HepG2 (cell line): ENCODE results near the gene TLR9. TPM values are rescaled to one million over a fixed set of nuclear protein-coding genes. Genes with fewer than 3 reads are reported as not detected.

Experiments used
- ARID5B ChIP-seq: IDR thresholded peaks from 2 replicates; pipeline ENCODE4 v1.4.0; 2020; ENCODE audit warnings: mild to moderate bottlenecking, missing genetic modification reagents
- GATAD1 ChIP-seq: IDR thresholded peaks from 2 replicates; pipeline ENCODE4 v1.6.1; 2016; ENCODE audit warnings: missing genetic modification reagents, missing compliant biosample characterization
- HNRNPK ChIP-seq: fragments of 200-400 bp; formaldehyde crosslinking; IDR thresholded peaks from 2 replicates; pipeline ENCODE4 v1.6.1; 2018; ENCODE audit warnings: low read length, low read depth, moderate library complexity, mild to moderate bottlenecking; ENCODE audit not compliant: poor library complexity, severe bottlenecking
- KLF11 ChIP-seq: IDR thresholded peaks from 2 replicates; pipeline ENCODE4 v1.6.1; 2016; ENCODE audit warnings: missing compliant biosample characterization
- NR0B2 ChIP-seq: sonication (generic); formaldehyde crosslinking; IDR thresholded peaks from 2 replicates; pipeline ENCODE4 v1.4.0; 2020; ENCODE audit warnings: mild to moderate bottlenecking, missing genetic modification reagents
- PAXIP1 ChIP-seq: sonication (generic); formaldehyde crosslinking; conservative IDR thresholded peaks from 2 replicates; pipeline ENCODE4 v1.4.0; 2020; ENCODE audit warnings: mild to moderate bottlenecking, missing genetic modification reagents, moderate library complexity
- TCF12 ChIP-seq, 2 experiments: fragments of 450-650 bp in 1 of 2; sonication (generic) in 1 of 2; formaldehyde crosslinking in 1 of 2; IDR thresholded peaks; 2 replicates each; pipeline versions ENCODE4 v1.6.1 to v1.8.0; 2017 to 2022; ENCODE audit warnings: antibody characterized with exemption in 1 of 2, mild to moderate bottlenecking in 1 of 2, missing genetic modification reagents in 1 of 2, moderate library complexity in 1 of 2
- TFAP4 ChIP-seq: sonication (generic); IDR thresholded peaks from 2 replicates; pipeline ENCODE4 v1.6.1; 2016; ENCODE audit warnings: low read depth, borderline replicate concordance
- ZNF431 ChIP-seq: sonication (generic); formaldehyde crosslinking; IDR thresholded peaks from 2 replicates; pipeline ENCODE4 v1.9.0; 2022; ENCODE audit warnings: missing genetic modification reagents, low read depth, mild to moderate bottlenecking, borderline replicate concordance
- ZNF549 ChIP-seq: sonication (generic); formaldehyde crosslinking; IDR thresholded peaks from 2 replicates; pipeline ENCODE4 v1.5.0; 2020; ENCODE audit warnings: missing genetic modification reagents
- ZNF574 ChIP-seq: sonication (generic); formaldehyde crosslinking; IDR thresholded peaks from 2 replicates; pipeline ENCODE4 v1.4.0; 2020; ENCODE audit warnings: missing genetic modification reagents
- ZNF674 ChIP-seq: sonication (generic); formaldehyde crosslinking; IDR thresholded peaks from 2 replicates; pipeline ENCODE4 v1.5.0; 2020; ENCODE audit warnings: low read depth, mild to moderate bottlenecking, missing genetic modification reagents
- ZNF776 ChIP-seq: sonication (generic); formaldehyde crosslinking; IDR thresholded peaks from 2 replicates; pipeline ENCODE4 v1.4.0; 2020; ENCODE audit warnings: mild to moderate bottlenecking, missing genetic modification reagents
- ZUFSP ChIP-seq: sonication (generic); formaldehyde crosslinking; IDR thresholded peaks from 2 replicates; pipeline ENCODE4 v1.9.0; 2021; ENCODE audit warnings: missing genetic modification reagents, mild to moderate bottlenecking, borderline replicate concordance
- polyA plus RNA-seq, 8 experiments: library from polyadenylated mRNA; depleted of rRNA in 3 of 8; stranded (reverse) in 7 of 8; unstranded in 1 of 8; fragments of >200 nt; fragmentation: Illumina TruSeq in 4 of 8; extraction: Trizol in 4 of 8; gene quantifications; 2 replicates each; pipeline versions ENCODE4 v1.2.1 to v1.2.3, GENCODE V29; 2011 to 2016; ENCODE audit warnings: low read depth in 4 of 8, missing spikeins in 1 of 8, mixed read lengths in 1 of 8; ENCODE audit not compliant: insufficient read depth in 1 of 8
- total RNA-seq, 5 experiments: library from RNA; depleted of rRNA; stranded (reverse); fragments of >200 nt; fragmentation: Illumina TruSeq; extraction: Trizol; gene quantifications; 2 replicates each; pipeline ENCODE4 v1.2.3, GENCODE V29; 2016; ENCODE audit warnings: low read depth in 1 of 5

Gene TLR9
- total and polyA plus RNA-seq, 2 of the 13 experiments (the other 11 are each of a cell fraction or from before 2014, with no cell fraction given) = not detected

GRCh38 chr3:52238193-52238760 is 12.8 kb upstream of the TLR9 start (continued):
- TF ChIP-seq ARID5B (CRISPR knock-in tag) (peak; percentile 74), ZNF674 (0 out of 2 replicates have a peak, but pooled peaks have one; percentile 47), ZNF431 (CRISPR knock-in tag) (no peak; the same call in 1 of the 2 replicates), GATAD1 (CRISPR knock-in tag) (peak; percentile 35), NR0B2 (CRISPR knock-in tag) (no peak), ZNF574 (CRISPR knock-in tag) (peak; percentile 72), TCF12 (IDR thresholded peaks at IDR 0.05) (no peak), TCF12 (CRISPR knock-in tag; IDR thresholded peaks at IDR 0.05) (no peak), KLF11 (0 out of 2 replicates have a peak, but pooled peaks have one; percentile 33), PAXIP1 (CRISPR knock-in tag) (peak; percentile 84), ZUFSP (CRISPR knock-in tag) (no peak), TFAP4 (0 out of 2 replicates have a peak, but pooled peaks have one; percentile 31), HNRNPK (no peak), ZNF549 (no peak), ZNF776 (CRISPR knock-in tag) (no peak)
